Keratinocyte (primary cell): ENCODE data around the gene CMTR1. TPM values are rescaled to one million over a fixed set of nuclear protein-coding genes. Genes with fewer than 3 reads are reported as not detected.

ENCODE experiments used
- DNase-seq: peaks from one replicate; pipeline ENCODE4 v3.0.0-alpha.2; 2011; ENCODE audit warnings: low read depth, missing footprints, low spot score
- FAIRE-seq: peaks from 2 replicates; lab custom pipeline; 2011; peaks lifted over from hg19 to GRCh38; lab: Jason Lieb, UNC
- H2AFZ ChIP-seq: 2 replicates; pipeline ENCODE4 v1.6.0; 2012; ENCODE audit warnings: low read length, control low read depth, inconsistent platforms; ENCODE audit not compliant: control insufficient read depth
- H3K27ac ChIP-seq: 2 replicates; pipeline ENCODE4 v1.5.1; 2011; ENCODE audit warnings: low read length; ENCODE audit not compliant: control insufficient read depth, insufficient read depth
- H3K27me3 ChIP-seq: 3 replicates; pipeline ENCODE4 v1.6.0; 2011; ENCODE audit warnings: low read length; ENCODE audit not compliant: control insufficient read depth, insufficient read depth; ENCODE audit errors: extremely low read depth
- H3K36me3 ChIP-seq, 2 experiments: 2 replicates in 1 of 2; 3 replicates in 1 of 2; pipeline ENCODE4 v1.5.1; 2011; ENCODE audit warnings: low read length in 2 of 2, mild to moderate bottlenecking in 1 of 2; ENCODE audit not compliant: control insufficient read depth in 2 of 2, insufficient read depth in 2 of 2; ENCODE audit errors: extremely low read depth in 1 of 2
- H3K4me1 ChIP-seq: 3 replicates; pipeline ENCODE4 v1.5.1; 2011; ENCODE audit warnings: low read length; ENCODE audit not compliant: control insufficient read depth, insufficient read depth; ENCODE audit errors: extremely low read depth
- H3K4me2 ChIP-seq: 3 replicates; pipeline ENCODE4 v1.6.0; 2011; ENCODE audit warnings: low read depth, low read length; ENCODE audit not compliant: control insufficient read depth, insufficient read depth; ENCODE audit errors: extremely low read depth
- H3K4me3 ChIP-seq, 3 experiments: fragments of 200-600 bp in 1 of 3; sonication (generic) in 1 of 3; 2 replicates in 2 of 3; 3 replicates in 1 of 3; pipeline ENCODE4 v1.5.1; 2011 to 2016; ENCODE audit warnings: low read length in 3 of 3, mild to moderate bottlenecking in 3 of 3, control low read depth in 2 of 3, inconsistent platforms in 1 of 3, low read depth in 1 of 3, mixed read lengths in 1 of 3, mixed run types in 1 of 3, moderate library complexity in 1 of 3; ENCODE audit not compliant: control insufficient read depth in 2 of 3, insufficient read depth in 2 of 3; ENCODE audit errors: extremely low read depth in 1 of 3
- H3K79me2 ChIP-seq: 2 replicates; pipeline ENCODE4 v1.6.0; 2012; ENCODE audit warnings: low read length; ENCODE audit not compliant: control insufficient read depth, insufficient read depth
- H3K9ac ChIP-seq: 3 replicates; pipeline ENCODE4 v1.6.0; 2011; ENCODE audit warnings: low read length; ENCODE audit not compliant: control insufficient read depth, insufficient read depth; ENCODE audit errors: extremely low read depth
- H3K9me1 ChIP-seq: 3 replicates; pipeline ENCODE4 v1.6.0; 2011; ENCODE audit warnings: low read length; ENCODE audit not compliant: control insufficient read depth, insufficient read depth; ENCODE audit errors: extremely low read depth
- H3K9me3 ChIP-seq: 2 replicates; pipeline ENCODE4 v1.5.1; 2012; ENCODE audit warnings: low read depth, low read length; ENCODE audit not compliant: control insufficient read depth
- H4K20me1 ChIP-seq: 3 replicates; pipeline ENCODE4 v1.6.0; 2011; ENCODE audit warnings: low read length; ENCODE audit not compliant: control insufficient read depth, insufficient read depth; ENCODE audit errors: extremely low read depth
- CTCF ChIP-seq, 3 experiments: IDR thresholded peaks in 1 of 3; conservative IDR thresholded peaks in 1 of 3; optimal IDR thresholded peaks in 1 of 3; 2 replicates in 2 of 3; 3 replicates in 1 of 3; pipeline versions ENCODE3 to v1.5.1; 2011; ENCODE audit warnings: low read length in 3 of 3, mild to moderate bottlenecking in 3 of 3, moderate library complexity in 2 of 3, control low read depth in 1 of 3, inconsistent platforms in 1 of 3; ENCODE audit not compliant: insufficient read depth in 2 of 3; ENCODE audit errors: extremely low read depth in 1 of 3
- EZH2 ChIP-seq: IDR thresholded peaks from one replicate; pipeline ENCODE4 v1.6.1; 2012; ENCODE audit warnings: inconsistent platforms, mild to moderate bottlenecking, low read length, moderate library complexity
- dilution Hi-C: fragments of 300-500 bp; cut with MboI; formaldehyde crosslinking; loops from one replicate; pipeline ENCODE4 v1.7.0; 2020; ENCODE audit warnings: low sequenced_read_pairs; ENCODE audit not compliant: extremely low pct_ligation_motif_present
- polyA plus RNA-seq, 5 experiments: library from polyadenylated mRNA; depleted of rRNA in 3 of 5; stranded (reverse) in 3 of 5; stranded (forward) in 1 of 5; unstranded in 1 of 5; fragments of >200 nt; gene quantifications; 1 replicate in 1 of 5; 2 replicates in 3 of 5; 3 replicates in 1 of 5; pipeline versions ENCODE4 v1.2.1 to v1.2.3, GENCODE V29; 2011 to 2012; ENCODE audit warnings: missing spikeins in 2 of 5, low read depth in 1 of 5, low replicate concordance in 1 of 5

CMTR1 gene
- polyA plus RNA-seq, 1 donor (not counting 4 experiments of a cell fraction or from before 2014, with no cell fraction given): 24.6 TPM

- Histone ChIP-seq H3K4me3 (no peak overlapping the region), H3K9me3 (no peaks in the 10 kb centered on the region), H3K79me2 (no peaks in the 10 kb centered on the region), H3K27me3 (no peaks in the 10 kb centered on the region), H3K27ac (no peak overlapping the region), H3K9ac (no peak overlapping the region), H3K36me3 (peaks cover 31 to 32% of the 10 kb centered on the region in 2 experiments), H2AFZ (no peak overlapping the region), H3K4me1 (no peaks in the 10 kb centered on the region), H4K20me1 (no peaks in the 10 kb centered on the region), H3K9me1 (no peaks in the 10 kb centered on the region), H3K4me2 (no peak overlapping the region)
- TF ChIP-seq CTCF (optimal IDR thresholded peaks at IDR 0.05 in 1 of 3, IDR thresholded peaks at IDR 0.05 in 1 of 3, conservative IDR thresholded peaks at IDR 0.05 in 1 of 3; ENCODE audit: extremely low read depth in 1 of 3, insufficient read depth in 2 of 3, low read length in 3 of 3) (no peak), EZH2 (no peak)
- FAIRE-seq: no peak
- no peak for DNase-seq
- dilution Hi-C loops: no loop called here
Observed at GRCh38 chr6:37463110-37463509, 30.1 kb downstream of the CMTR1 start.

- Histone ChIP-seq H3K36me3 (peaks cover 12 to 13% of the 10 kb centered on the region in 2 experiments), H4K20me1 (peaks cover under 1% of the 10 kb centered on the region), H3K9me3 (no peaks in the 10 kb centered on the region), H3K27me3 (no peaks in the 10 kb centered on the region), H3K9me1 (no peaks in the 10 kb centered on the region), H3K9ac (no peak overlapping the region), H3K4me3 (no peak overlapping the region), H2AFZ (no peak overlapping the region), H3K4me2 (no peak overlapping the region), H3K27ac (no peak overlapping the region), H3K79me2 (no peaks in the 10 kb centered on the region), H3K4me1 (peaks cover 4% of the 10 kb centered on the region)
- no peak for DNase-seq
- no peak for FAIRE-seq
- TF ChIP-seq EZH2 (no peak), CTCF (optimal IDR thresholded peaks at IDR 0.05 in 1 of 3, IDR thresholded peaks at IDR 0.05 in 1 of 3, conservative IDR thresholded peaks at IDR 0.05 in 1 of 3; ENCODE audit: extremely low read depth in 1 of 3, insufficient read depth in 2 of 3, low read length in 3 of 3) (no peak)
- dilution Hi-C loops: no loop called here
Observed at GRCh38 chr6:37467718-37468117, 34.7 kb downstream of the CMTR1 start.
